ENCODE results near the gene VANGL1. TPM values are rescaled to one million over a fixed set of nuclear protein-coding genes. Genes with fewer than 3 reads are reported as not detected.

The VANGL1 gene
- total RNA-seq, 1 donor from 2014 or later: 16.0 TPM

DNA sequence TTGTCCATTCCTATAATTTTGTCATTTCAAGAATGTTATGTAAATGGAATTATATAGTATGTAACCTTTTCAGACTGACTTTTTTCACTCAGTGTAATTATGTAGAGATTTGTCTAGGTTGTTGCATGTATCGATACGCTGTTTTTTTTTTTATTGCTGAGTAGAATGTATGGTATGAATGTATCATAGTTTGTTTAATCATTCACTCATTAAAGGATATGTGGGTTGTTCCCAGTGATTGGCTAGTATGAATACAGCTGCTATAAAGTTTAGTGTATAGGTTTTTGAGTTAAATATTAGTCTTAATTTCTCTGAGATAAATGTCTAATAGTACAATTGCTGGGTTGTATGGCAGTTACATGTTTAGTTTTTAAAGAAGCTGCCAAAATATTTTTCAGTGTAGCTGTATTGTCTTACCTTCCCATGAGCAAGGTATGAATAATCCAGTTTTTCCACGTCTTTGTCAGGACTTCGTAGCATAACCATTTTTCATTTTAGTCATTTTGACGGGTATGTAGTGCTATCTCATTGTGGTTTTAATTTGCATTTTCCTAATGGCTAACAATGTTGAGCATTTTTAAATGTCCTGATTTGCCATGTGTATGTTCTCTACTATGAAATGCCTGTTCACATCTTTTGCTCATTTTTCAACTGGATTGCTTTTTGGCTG, 104.4 kb downstream of the VANGL1 start:
- DNase-seq (ENCODE audit: low spot score in 2 of 2, unreplicated experiment in 2 of 2): no peak
- Mint-ChIP-seq H3K27me3 (ENCODE audit: low read depth) (no peaks in the 10 kb centered on the region), H3K27ac (no peak overlapping the region), H3K4me3 (no peak overlapping the region), H3K36me3 (no peaks in the 10 kb centered on the region), H3K9me3 (peaks cover 17% of the 10 kb centered on the region), H3K4me1 (peaks cover 8% of the 10 kb centered on the region)
- TF ChIP-seq CTCF (IDR thresholded peaks at IDR 0.05; ENCODE audit: unreplicated experiment): no peak

Other genes starting within 250 kb of the VANGL1 start
- 0.09 to 0.24 TPM (median 0.13 TPM) in 3 replicates for gene CASQ2, start 126.7 kb downstream of the VANGL1 start, total RNA-seq
- gene NHLH2, start 199.2 kb downstream of the VANGL1 start, total RNA-seq: 1.6 to 2.0 TPM (median 1.9 TPM) in 3 replicates

Data from mesothelial cell of epicardium (in vitro differentiated cells).